Left colon (tissue), 2 donors: Measurements from ENCODE around the gene ATF6B. TPM values are rescaled to one million over a fixed set of nuclear protein-coding genes. Genes with fewer than 3 reads are reported as not detected.

Experiments
- ATAC-seq: fragments of 200-7000 bp; cut with Tn5 transposase; one replicate; pipeline ENCODE4 v1.9.1; 2020; ENCODE audit warnings: mild to moderate bottlenecking, moderate library complexity
- DNase-seq, 2 donors: peaks; one replicate each; pipeline ENCODE4 v3.0.0-alpha.2; 2020
- intact Hi-C, 2 donors: fragments of 100-400 bp; cut with DNase I in 1 of 2; cut with micrococcal nuclease in 1 of 2; formaldehyde crosslinking; loops; one replicate each; pipeline versions ENCODE4 v1.11.2 to v1.14.0; 2022; cut with DNase I, micrococcal nuclease
- total RNA-seq, 2 donors: library from RNA; stranded (reverse); fragmentation: NEBNext Ultra II Directional; extraction: Animal tissue kit (Norgen Biotek cat#: 25700); gene quantifications; one replicate each; pipeline ENCODE4 v1.2.1, GENCODE V29; 2021
- donor health status: DM: no; HTN: no; CAD: no.
- donor health status: DM: yes; HTN: yes; CAD: no.

Gene ATF6B
- total RNA-seq, 2 donors from 2014 or later: 83.7 to 111 TPM

- ATAC-seq: no peak
- intact Hi-C loops: no loop called here
- no peak for DNase-seq
Observed at GRCh38 chr6:32092760-32093497, 35.1 kb downstream of the ATF6B start.

- DNase-seq (no peak), ATAC-seq (no peak)
- intact Hi-C loops: no loop called here
Observed at GRCh38 chr6:32089082-32089828, 38.8 kb downstream of the ATF6B start.

GRCh38 chr6:32088487-32089049 lies 39.5 kb downstream of the ATF6B start:
- DNase-seq (no peak), ATAC-seq (no peak)
- intact Hi-C loops: no loop called here

GRCh38 chr6:32087574-32088486 lies 40.2 kb downstream of the ATF6B start:
- peak; percentile 97 for ATAC-seq
- intact Hi-C loops: no loop called here
- peak; percentile 85 to 87 for DNase-seq

- intact Hi-C loops: no loop called here
- DNase-seq: no peak
- no peak for ATAC-seq
Observed at GRCh38 chr6:32086661-32087573, 41.1 kb downstream of the ATF6B start.

- DNase-seq: no peak
- ATAC-seq: peak; percentile 27
- intact Hi-C loops: no loop called here
Observed at GRCh38 chr6:32085759-32086459, 42.1 kb downstream of the ATF6B start.

- intact Hi-C loops: no loop called here
- DNase-seq (no peak), ATAC-seq (no peak)
Observed at GRCh38 chr6:32084780-32085179, 43.3 kb downstream of the ATF6B start.

GRCh38 chr6:32083812-32084768 lies 44.0 kb downstream of the ATF6B start:
- ATAC-seq: no peak
- intact Hi-C loops: no loop called here
- DNase-seq: no peak

GRCh38 chr6:32082935-32083334 lies 45.1 kb downstream of the ATF6B start:
- no peak for DNase-seq
- intact Hi-C loops: no loop called here
- no peak for ATAC-seq

GRCh38 chr6:32082478-32082877 lies 45.6 kb downstream of the ATF6B start:
- no peak for DNase-seq
- ATAC-seq: no peak
- intact Hi-C loops: no loop called here

GRCh38 chr6:32081168-32081990 lies 46.7 kb downstream of the ATF6B start:
- intact Hi-C loops: no loop called here
- peak; percentile 34 to 59 for DNase-seq

GRCh38 chr6:32079566-32080290 lies 48.3 kb downstream of the ATF6B start:
- DNase-seq (no peak), ATAC-seq (no peak)
- intact Hi-C loops: no loop called here

More at GRCh38 chr6:32081168-32081990, 46.7 kb downstream of the ATF6B start:
- ATAC-seq: no peak

GRCh38 chr6:32076321-32076809 lies 51.7 kb downstream of the ATF6B start:
- DNase-seq (no peak), ATAC-seq (no peak)
- intact Hi-C loops: no loop called here

GRCh38 chr6:32075781-32076180 lies 52.3 kb downstream of the ATF6B start:
- DNase-seq (no peak), ATAC-seq (no peak)
- intact Hi-C loops: no loop called here
